H1 (cell line): ENCODE data around the gene CDK15. TPM values are rescaled to one million over a fixed set of nuclear protein-coding genes. Genes with fewer than 3 reads are reported as not detected.

Experiments
- CTCF ChIA-PET: fragments of 300-600 bp; sonication (Branson Sonifier 250); formaldehyde crosslinking; loops from one replicate; lab custom pipeline; 2021; ENCODE audit not compliant: partially characterized antibody; lab: Charles Lee
- POLR2A ChIA-PET: fragments of 300-600 bp; sonication (Branson Sonifier 250); formaldehyde crosslinking; loops from one replicate; lab custom pipeline; 2021; ENCODE audit warnings: inconsistent platforms; ENCODE audit not compliant: partially characterized antibody; lab: Charles Lee
- DNase-seq, 2 experiments: peaks; one replicate each; pipeline versions ENCODE4 v3.0.0 to v3.0.0-alpha.2; 2010 to 2022; ENCODE audit warnings: low spot score in 2 of 2, low read depth in 1 of 2, mixed read lengths in 1 of 2
- FAIRE-seq: peaks from 2 replicates; lab custom pipeline; 2011; peaks lifted over from hg19 to GRCh38; lab: Jason Lieb, UNC
- H2AFZ ChIP-seq: 2 replicates; pipeline ENCODE4 v1.8.1; 2012; ENCODE audit warnings: low read length, inconsistent platforms
- H2AK5ac ChIP-seq: 2 replicates; pipeline ENCODE4 v1.6.1; 2013; ENCODE audit warnings: low read depth, low read length
- H2BK120ac ChIP-seq: replicated peaks from 2 replicates; pipeline ENCODE3; 2013; ENCODE audit warnings: low read depth, low read length, inconsistent platforms
- H2BK12ac ChIP-seq: 2 replicates; pipeline ENCODE4 v1.6.1; 2013; ENCODE audit warnings: low read depth, low read length
- H2BK15ac ChIP-seq: 2 replicates; pipeline ENCODE4 v1.6.1; 2013; ENCODE audit warnings: low read length
- H2BK20ac ChIP-seq: 2 replicates; pipeline ENCODE4 v1.6.1; 2013; ENCODE audit warnings: low read length
- H2BK5ac ChIP-seq: 2 replicates; pipeline ENCODE4 v1.6.1; 2013; ENCODE audit warnings: low read depth, low read length
- H3K14ac ChIP-seq: 2 replicates; pipeline ENCODE4 v1.6.1; 2013; ENCODE audit warnings: inconsistent platforms; ENCODE audit not compliant: insufficient read length
- H3K18ac ChIP-seq: 2 replicates; pipeline ENCODE4 v1.6.1; 2013; ENCODE audit warnings: low read length; ENCODE audit errors: extremely low read depth
- H3K23ac ChIP-seq: 2 replicates; pipeline ENCODE4 v1.6.1; 2013; ENCODE audit warnings: inconsistent platforms; ENCODE audit not compliant: insufficient read length
- H3K23me2 ChIP-seq: 2 replicates; pipeline ENCODE4 v1.6.1; 2013; ENCODE audit warnings: low read depth, low read length
- H3K27ac ChIP-seq: 2 replicates; pipeline ENCODE4 v1.6.1; 2011; ENCODE audit warnings: low read depth, low read length, inconsistent platforms
- H3K27me3 ChIP-seq, 4 experiments: replicated peaks in 1 of 4; 1 replicate in 1 of 4; 2 replicates in 3 of 4; pipeline versions ENCODE4 v1.6.1 to v1.8.1; 2011 to 2013; ENCODE audit warnings: low read length in 3 of 4, mild to moderate bottlenecking in 3 of 4, inconsistent platforms in 2 of 4, mixed read lengths in 2 of 4, moderate library complexity in 1 of 4; ENCODE audit not compliant: control insufficient read depth in 3 of 4, insufficient read depth in 3 of 4; ENCODE audit errors: extremely low read depth in 1 of 4
- H3K36me3 ChIP-seq, 4 experiments: 2 replicates each; pipeline versions ENCODE4 v1.6.1 to v1.8.1; 2011 to 2013; ENCODE audit warnings: mild to moderate bottlenecking in 4 of 4, low read length in 3 of 4, moderate library complexity in 2 of 4, control low read depth in 1 of 4, inconsistent platforms in 1 of 4; ENCODE audit not compliant: insufficient read depth in 4 of 4, control insufficient read depth in 2 of 4
- H3K4ac ChIP-seq: replicated peaks from 2 replicates; pipeline ENCODE3; 2013; ENCODE audit warnings: low read length, low read depth, mixed read lengths, inconsistent platforms; ENCODE audit not compliant: insufficient read length
- H3K4me1 ChIP-seq, 4 experiments: replicated peaks in 1 of 4; 1 replicate in 1 of 4; 2 replicates in 3 of 4; pipeline versions ENCODE4 v1.6.1 to v1.8.1; 2011 to 2013; ENCODE audit warnings: low read length in 3 of 4, inconsistent platforms in 2 of 4, mixed read lengths in 1 of 4; ENCODE audit not compliant: insufficient read depth in 4 of 4, control insufficient read depth in 3 of 4
- H3K4me2 ChIP-seq, 2 experiments: 2 replicates each; pipeline versions ENCODE4 v1.6.1 to v1.8.1; 2011 to 2013; ENCODE audit warnings: low read depth in 2 of 2, low read length in 2 of 2, control low read depth in 1 of 2, inconsistent platforms in 1 of 2, mild to moderate bottlenecking in 1 of 2; ENCODE audit not compliant: insufficient read depth in 1 of 2
- H3K4me3 ChIP-seq, 4 experiments: fragments of 200-600, 300-600 bp in 1 of 4; sonication (generic), shearing (Covaris generic), sonication (Bioruptor Twin) in 1 of 4; 2 replicates each; pipeline versions ENCODE4 v1.5.1 to v1.8.1; 2011 to 2016; ENCODE audit warnings: low read length in 4 of 4, low read depth in 3 of 4, control low read depth in 2 of 4, inconsistent platforms in 2 of 4, mild to moderate bottlenecking in 2 of 4, mixed read lengths in 1 of 4, moderate library complexity in 1 of 4; ENCODE audit not compliant: insufficient read depth in 2 of 4; ENCODE audit errors: extremely low read depth in 1 of 4
- H3K56ac ChIP-seq: replicated peaks from 2 replicates; pipeline ENCODE3; 2013; ENCODE audit warnings: low read depth, mild to moderate bottlenecking, mixed read lengths, low read length, inconsistent platforms; ENCODE audit not compliant: insufficient read length
- H3K79me1 ChIP-seq: 2 replicates; pipeline ENCODE4 v1.6.1; 2013; ENCODE audit warnings: low read depth, low read length, control low read depth
- H3K79me2 ChIP-seq, 2 experiments: 2 replicates each; pipeline versions ENCODE4 v1.6.1 to v1.8.1; 2012 to 2013; ENCODE audit warnings: low read length in 2 of 2, mild to moderate bottlenecking in 2 of 2, inconsistent platforms in 1 of 2; ENCODE audit not compliant: insufficient read depth in 2 of 2, control insufficient read depth in 1 of 2
- H3K9ac ChIP-seq, 4 experiments: replicated peaks in 1 of 4; 1 replicate in 1 of 4; 2 replicates in 3 of 4; pipeline versions ENCODE4 v1.6.1 to v1.8.1; 2011 to 2013; ENCODE audit warnings: low read depth in 3 of 4, low read length in 3 of 4, control low read depth in 2 of 4, mild to moderate bottlenecking in 2 of 4, moderate library complexity in 2 of 4, inconsistent platforms in 1 of 4; ENCODE audit errors: extremely low read depth in 1 of 4
- H3K9me3 ChIP-seq, 2 experiments: 2 replicates each; pipeline versions ENCODE4 v1.6.1 to v1.8.1; 2012 to 2013; ENCODE audit warnings: mild to moderate bottlenecking in 2 of 2, moderate library complexity in 2 of 2, control low read depth in 1 of 2, inconsistent platforms in 1 of 2, low read depth in 1 of 2, low read length in 1 of 2, mixed read lengths in 1 of 2; ENCODE audit not compliant: insufficient read depth in 2 of 2
- H4K20me1 ChIP-seq, 2 experiments: replicated peaks in 1 of 2; 2 replicates each; pipeline versions ENCODE3 to v1.8.1; 2011 to 2013; ENCODE audit warnings: inconsistent platforms in 2 of 2, low read length in 2 of 2, mild to moderate bottlenecking in 1 of 2; ENCODE audit not compliant: insufficient read depth in 2 of 2, control insufficient read depth in 1 of 2
- H4K5ac ChIP-seq: 2 replicates; pipeline ENCODE4 v1.6.1; 2013; ENCODE audit warnings: low read length, low read depth, mixed read lengths, inconsistent platforms; ENCODE audit not compliant: insufficient read length
- H4K8ac ChIP-seq: 2 replicates; pipeline ENCODE4 v1.8.0; 2013; ENCODE audit warnings: mild to moderate bottlenecking, moderate library complexity, low read length, inconsistent platforms; ENCODE audit not compliant: insufficient read depth; ENCODE audit errors: extremely low read depth
- H4K91ac ChIP-seq: replicated peaks from 2 replicates; pipeline ENCODE3; 2013; ENCODE audit warnings: low read length, mixed read lengths, inconsistent platforms; ENCODE audit not compliant: insufficient read length
- BCL11A ChIP-seq, 2 experiments: IDR thresholded peaks; one replicate each; pipeline ENCODE4 v1.6.1; 2011; ENCODE audit warnings: low read depth in 2 of 2, low read length in 2 of 2, mild to moderate bottlenecking in 2 of 2
- BRCA1 ChIP-seq: IDR thresholded peaks from 2 replicates; pipeline ENCODE4 v1.6.1; 2012; ENCODE audit warnings: low read depth, low read length, improper control_type of control experiment
- CHD2 ChIP-seq: IDR thresholded peaks from 2 replicates; pipeline ENCODE4 v1.6.1; 2012; ENCODE audit warnings: low read length, improper control_type of control experiment
- GTF2F1 ChIP-seq: IDR thresholded peaks from 2 replicates; pipeline ENCODE4 v1.6.1; 2012; ENCODE audit warnings: low read depth, low read length, improper control_type of control experiment, borderline replicate concordance
- HDAC6 ChIP-seq: IDR thresholded peaks from one replicate; pipeline ENCODE4 v1.7.1; 2012; ENCODE audit warnings: low read depth, mild to moderate bottlenecking, inconsistent platforms, low read length, moderate library complexity
- NRF1 ChIP-seq: IDR thresholded peaks from 2 replicates; pipeline ENCODE4 v1.6.1; 2011; ENCODE audit warnings: mild to moderate bottlenecking, low read depth, low read length, improper control_type of control experiment
- RAD21 ChIP-seq, 2 experiments: IDR thresholded peaks in 1 of 2; conservative IDR thresholded peaks in 1 of 2; 2 replicates each; pipeline ENCODE4 v1.6.1; 2011; ENCODE audit warnings: low read depth in 2 of 2, low read length in 2 of 2, improper control_type of control experiment in 1 of 2, inconsistent platforms in 1 of 2, mild to moderate bottlenecking in 1 of 2, moderate library complexity in 1 of 2
- RBBP5 ChIP-seq: IDR thresholded peaks from 2 replicates; pipeline ENCODE4 v1.7.1; 2012; ENCODE audit warnings: low read depth, mild to moderate bottlenecking, inconsistent platforms, low read length, moderate library complexity, borderline replicate concordance
- RFX5 ChIP-seq: IDR thresholded peaks from 2 replicates; pipeline ENCODE4 v1.6.1; 2011; ENCODE audit warnings: low read depth, low read length, improper control_type of control experiment, borderline replicate concordance
- SIN3A ChIP-seq, 2 experiments: IDR thresholded peaks in 1 of 2; conservative IDR thresholded peaks in 1 of 2; 2 replicates each; pipeline ENCODE4 v1.6.1; 2011 to 2012; ENCODE audit warnings: low read length in 2 of 2, improper control_type of control experiment in 1 of 2, low read depth in 1 of 2, mild to moderate bottlenecking in 1 of 2
- SIRT6 ChIP-seq: IDR thresholded peaks from one replicate; pipeline ENCODE4 v1.7.1; 2012; ENCODE audit warnings: low read length, inconsistent platforms
- SUZ12 ChIP-seq: fragments of 200-600 bp; sonication (generic); IDR thresholded peaks from 2 replicates; pipeline ENCODE4 v1.6.1; 2012; ENCODE audit warnings: mild to moderate bottlenecking, inconsistent platforms, low read length, moderate library complexity, mixed read lengths
- TAF1 ChIP-seq: IDR thresholded peaks from 2 replicates; pipeline ENCODE4 v1.6.1; 2011; ENCODE audit warnings: mild to moderate bottlenecking, low read depth, low read length
- WGBS, 2 experiments: shearing (Covaris generic) in 1 of 2; methylation state at CpG; one replicate each; pipeline versions ENCODE4 v1.1.6 to v1.1.7; 2013 to 2015; ENCODE audit warnings: low lambda C conversion rate in 2 of 2, mixed read lengths in 2 of 2, inconsistent platforms in 1 of 2, low coverage in 1 of 2, missing lambda C conversion rate in 1 of 2; ENCODE audit not compliant: insufficient replicate concordance in 2 of 2, insufficient coverage in 1 of 2, insufficient read length in 1 of 2; ENCODE audit errors: extremely low coverage in 1 of 2, missing lambda C conversion rate in 1 of 2; 5-methylcytosine and 5-hydroxymethylcytosine counted together
- polyA plus RNA-seq, 7 experiments: library from polyadenylated mRNA; depleted of rRNA in 3 of 7; stranded (reverse) in 5 of 7; unstranded in 2 of 7; fragments of >200 nt in 5 of 7; fragments of 200-250 nt in 2 of 7; gene quantifications; 1 replicate in 5 of 7; 2 replicates in 1 of 7; 4 replicates in 1 of 7; pipeline versions ENCODE4 v1.2.1 to v1.2.3, GENCODE V29; 2011 to 2013; ENCODE audit warnings: missing spikeins in 2 of 7, mixed read lengths in 2 of 7
- total RNA-seq: library from RNA; stranded (reverse); fragmentation: NEBNext Ultra II Directional; extraction: Animal tissue kit (Norgen Biotek cat#: 25700); gene quantifications from 2 replicates; pipeline ENCODE4 v1.2.1, GENCODE V29; 2021

The CDK15 gene
- total and polyA plus RNA-seq, 2 of the 8 experiments (the other 6 are each of a cell fraction or from before 2014, with no cell fraction given) = 0.03 TPM; not detected in 1

- H3K18ac ChIP-seq = no peak overlapping the region
- peak; percentile 48 for FAIRE-seq
- H3K27ac ChIP-seq = no peak overlapping the region
- WGBS, 2 experiments = 82% methylated on average over 5 of the region's 5 CpGs; no CpG with 5 or more reads in 1 of the 2 experiments
- no peak overlapping the region for H4K8ac ChIP-seq
- no peak overlapping the region for H4K91ac ChIP-seq
- H3K36me3 ChIP-seq = no peaks in the 10 kb centered on the region
- H3K4me1 ChIP-seq = peaks cover 0 to 3% (median under 1%) of the 10 kb centered on the region in 4 experiments; a peak in 2 of 7 replicates
- no peak overlapping the region for H2AK5ac ChIP-seq
- no peak overlapping the region for H3K9ac ChIP-seq
- POLR2A ChIA-PET = no interaction called here
- no peaks in the 10 kb centered on the region; a peak in 2 of 4 replicates for H3K9me3 ChIP-seq
- H2AFZ ChIP-seq = no peak overlapping the region
- H3K14ac ChIP-seq = no peak overlapping the region
- H3K4me2 ChIP-seq = no peak overlapping the region
- no peak overlapping the region for H3K4ac ChIP-seq
- H3K56ac ChIP-seq = no peak overlapping the region
- H3K79me2 ChIP-seq = no peaks in the 10 kb centered on the region
- H3K23me2 ChIP-seq = no peaks in the 10 kb centered on the region
- H4K20me1 ChIP-seq = no peaks in the 10 kb centered on the region
- H3K23ac ChIP-seq = no peak overlapping the region
- H3K79me1 ChIP-seq = no peaks in the 10 kb centered on the region
- H2BK5ac ChIP-seq = no peak overlapping the region
- H3K27me3 ChIP-seq = no peaks in the 10 kb centered on the region
- peak overlapping the region; percentile 6 for H4K5ac ChIP-seq
- H2BK120ac ChIP-seq = no peak overlapping the region
- CTCF ChIA-PET = interaction anchor here (0.7 to 1.9 kb wide), 3 partner anchors 17 to 176 kb away, joined by 4 read pairs; no protein-coding TSS in a partner anchor
- H3K4me3 ChIP-seq = no peak overlapping the region
- H2BK20ac ChIP-seq = no peak overlapping the region
- no peak for DNase-seq
- no peak overlapping the region for H2BK12ac ChIP-seq
- H2BK15ac ChIP-seq = no peak overlapping the region
- TF ChIP-seq BCL11A (IDR thresholded peaks at IDR 0.05; ENCODE audit: low read depth in 2 of 2, low read length in 2 of 2) (no peak), RAD21 (IDR thresholded peaks at IDR 0.05 in 1 of 2, conservative IDR thresholded peaks at IDR 0.05 in 1 of 2; ENCODE audit: low read depth in 2 of 2, low read length in 2 of 2) (no peak), SIN3A (conservative IDR thresholded peaks at IDR 0.05 in 1 of 2, IDR thresholded peaks at IDR 0.05 in 1 of 2; ENCODE audit: low read depth in 1 of 2, low read length in 2 of 2) (no peak), BRCA1 (no peak), NRF1 (no peak), HDAC6 (no peak), SIRT6 (no peak), TAF1 (no peak), SUZ12 (no peak), CHD2 (no peak), RFX5 (no peak), GTF2F1 (no peak), RBBP5 (no peak)
Measured at GRCh38 chr2:201842131-201842860, 36.0 kb downstream of the CDK15 start.
